GM19455 (cell line): ENCODE measurements around the gene FGFR3.

Experiments
- ATAC-seq: cut with Tn5 transposase; IDR thresholded peaks from one replicate; pipeline ENCODE4 v1.9.1; 2021; ENCODE audit not compliant: unreplicated experiment

Gene FGFR3

DNA sequence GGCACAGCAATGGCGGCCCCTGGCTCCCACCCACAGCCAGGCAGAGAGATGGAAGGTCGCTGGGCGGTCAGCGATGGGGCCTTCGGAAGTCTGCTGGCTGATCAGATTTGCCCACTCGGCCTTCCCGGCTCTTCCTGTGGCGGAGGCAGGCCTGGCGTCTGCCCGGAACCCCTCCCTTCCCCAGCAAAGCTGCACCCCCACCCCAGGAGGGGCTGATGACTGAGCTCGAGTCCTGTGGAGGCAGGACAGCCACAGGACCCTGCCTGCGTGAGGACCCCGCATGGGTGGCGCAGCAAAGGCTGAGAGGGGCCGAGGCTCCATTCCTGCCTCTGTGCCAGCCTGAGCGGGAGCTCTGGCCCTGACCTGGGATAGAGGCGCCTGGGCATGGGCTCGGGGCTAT, 37.0 kb upstream of the FGFR3 start:
- no peak for ATAC-seq

DNA sequence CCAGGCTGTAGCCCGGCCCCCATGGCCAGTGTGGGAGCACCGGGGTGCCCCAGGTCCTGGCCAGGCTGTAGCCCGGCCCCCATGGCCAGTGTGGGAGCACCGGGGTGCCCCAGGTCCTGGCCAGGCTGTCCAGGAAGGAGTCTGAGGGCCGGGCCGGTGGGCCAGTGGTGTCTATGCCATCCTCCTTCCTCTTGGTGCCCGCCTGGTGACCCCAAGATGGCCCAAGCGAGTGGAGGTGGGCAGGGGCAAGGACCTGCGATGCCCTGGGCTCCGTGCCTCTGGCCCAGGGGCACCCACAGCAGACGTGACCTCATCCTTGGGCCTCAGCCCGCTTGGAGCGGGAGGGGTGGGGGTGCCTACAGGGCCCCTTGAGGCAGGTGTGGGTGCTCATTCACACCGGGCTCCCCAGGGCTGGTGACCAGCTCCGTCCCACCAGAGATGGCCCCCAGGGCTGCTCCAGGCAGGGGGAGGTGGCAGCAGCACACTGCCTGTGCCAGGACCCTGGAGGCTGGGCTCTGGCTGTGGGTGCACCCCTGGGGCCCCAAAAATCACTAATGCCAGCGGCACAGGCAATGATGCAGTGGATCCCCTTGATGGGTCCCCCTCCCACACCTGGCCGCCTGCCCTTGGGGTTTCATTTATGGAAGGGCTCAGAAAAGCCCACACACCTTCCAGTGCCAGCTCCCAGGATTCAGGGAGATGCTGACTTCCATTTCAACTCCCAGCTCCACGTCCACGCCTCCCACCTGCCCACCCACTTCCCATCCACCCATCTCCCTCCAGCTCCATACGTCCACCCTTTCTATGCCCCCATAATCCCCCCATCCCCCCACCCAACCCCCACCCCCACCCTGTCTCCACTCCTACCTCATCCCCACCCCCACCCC, 36.0 kb upstream of the FGFR3 start:
- no peak for ATAC-seq

GRCh38 chr4:1757836-1758235, 35.3 kb upstream of the FGFR3 start:
- ATAC-seq = no peak

DNA sequence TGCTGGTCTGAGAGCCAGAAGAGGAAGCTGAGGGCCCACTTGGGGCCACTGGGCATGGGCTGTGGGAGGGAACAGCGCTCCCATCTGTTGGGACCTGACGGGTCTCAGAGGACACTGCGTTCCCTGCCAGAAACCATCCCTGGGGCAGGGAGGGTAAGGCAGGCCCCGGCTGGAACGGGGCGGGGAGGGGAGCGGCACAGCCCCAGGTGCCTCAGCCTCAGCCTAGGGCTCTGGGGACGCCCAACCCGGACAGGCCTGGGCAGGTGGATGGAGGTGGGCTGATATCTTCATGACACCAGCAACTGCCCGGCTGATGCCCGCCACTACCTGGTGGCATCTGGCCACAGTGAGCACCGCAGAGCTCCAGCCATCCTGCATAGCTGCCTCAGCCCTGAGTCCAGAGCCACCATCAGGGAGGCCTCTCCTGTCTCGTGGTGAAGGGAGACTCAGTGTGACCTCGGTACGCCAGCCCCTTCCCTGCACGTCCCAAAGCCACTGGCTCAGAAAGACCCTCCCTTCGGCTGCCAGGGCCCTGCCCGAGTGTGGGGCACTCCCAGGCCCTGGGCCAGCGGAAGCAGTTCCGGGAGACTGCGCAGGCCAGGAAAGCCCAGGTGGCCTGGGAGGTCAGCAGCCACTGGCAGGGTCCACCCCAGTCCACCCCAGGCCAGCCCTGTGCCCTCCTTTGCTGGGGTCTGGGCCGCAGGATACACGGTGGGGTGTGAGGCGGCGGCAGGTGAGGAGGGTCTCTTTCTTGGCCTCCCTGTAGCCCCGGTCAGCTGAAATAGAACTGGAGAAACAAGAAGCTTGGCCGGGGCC, 34.6 kb upstream of the FGFR3 start:
- ATAC-seq = no peak

DNA sequence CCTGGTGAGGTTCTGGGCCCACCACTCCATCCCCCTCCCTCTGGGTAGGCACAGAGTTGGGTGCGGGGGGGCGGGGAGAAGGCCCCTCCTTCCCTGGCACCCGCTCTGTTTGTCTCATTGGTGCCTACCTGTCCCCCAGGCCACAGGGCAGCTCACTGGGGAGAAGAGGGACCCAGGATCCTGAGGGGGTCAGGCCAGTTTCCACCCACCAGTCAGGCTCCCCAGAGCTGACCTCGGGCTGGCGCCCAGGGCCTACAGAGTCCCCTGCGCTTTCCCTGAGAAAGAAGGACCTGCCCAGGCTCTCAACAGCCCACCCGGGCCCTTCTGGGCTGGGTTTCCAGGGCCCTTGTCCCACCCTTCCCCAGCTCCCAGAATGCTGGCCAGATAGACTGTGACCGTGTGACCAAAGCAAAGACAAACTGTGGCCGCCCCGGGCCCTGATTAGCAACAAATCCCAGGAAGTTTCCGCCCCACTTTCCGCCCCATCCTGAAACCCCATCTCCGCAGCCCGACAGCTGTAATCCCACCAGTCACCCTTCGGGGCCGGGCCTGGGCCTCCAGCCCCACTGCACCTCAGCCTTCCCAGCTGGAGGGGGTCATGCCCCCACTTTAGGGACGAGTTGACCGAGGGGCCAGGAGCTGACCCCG, 33.8 kb upstream of the FGFR3 start:
- ATAC-seq = no peak

- ATAC-seq = no peak
Measured at GRCh38 chr4:1759818-1760223, 33.3 kb upstream of the FGFR3 start.

DNA sequence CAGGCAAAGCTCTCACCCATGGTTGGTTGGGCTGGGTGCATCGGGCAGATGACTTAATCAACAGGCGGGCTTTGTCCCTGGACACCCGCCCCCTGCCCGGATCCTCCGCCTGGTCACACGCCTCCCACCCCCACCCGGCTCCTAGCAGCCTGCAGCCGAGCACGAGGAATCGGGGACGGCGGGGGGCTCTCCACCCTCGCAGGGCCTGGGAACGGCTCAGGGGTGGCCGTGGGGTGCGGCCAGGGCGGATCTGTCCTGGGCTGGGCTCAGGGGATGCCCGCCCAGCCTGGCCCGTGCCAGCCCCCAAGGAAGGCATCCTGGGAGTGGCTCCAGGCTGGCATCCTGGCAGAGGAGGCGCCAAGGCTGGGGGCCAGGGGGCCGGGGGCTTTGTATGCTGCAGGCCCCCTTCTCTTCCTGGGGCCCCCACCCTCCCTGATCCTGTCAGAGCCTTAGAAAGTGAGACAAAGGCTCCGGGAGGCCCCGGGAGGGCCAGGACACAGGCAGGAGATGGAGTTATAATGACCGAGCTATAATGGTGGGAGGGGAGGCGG, 32.5 kb upstream of the FGFR3 start:
- no peak for ATAC-seq

DNA sequence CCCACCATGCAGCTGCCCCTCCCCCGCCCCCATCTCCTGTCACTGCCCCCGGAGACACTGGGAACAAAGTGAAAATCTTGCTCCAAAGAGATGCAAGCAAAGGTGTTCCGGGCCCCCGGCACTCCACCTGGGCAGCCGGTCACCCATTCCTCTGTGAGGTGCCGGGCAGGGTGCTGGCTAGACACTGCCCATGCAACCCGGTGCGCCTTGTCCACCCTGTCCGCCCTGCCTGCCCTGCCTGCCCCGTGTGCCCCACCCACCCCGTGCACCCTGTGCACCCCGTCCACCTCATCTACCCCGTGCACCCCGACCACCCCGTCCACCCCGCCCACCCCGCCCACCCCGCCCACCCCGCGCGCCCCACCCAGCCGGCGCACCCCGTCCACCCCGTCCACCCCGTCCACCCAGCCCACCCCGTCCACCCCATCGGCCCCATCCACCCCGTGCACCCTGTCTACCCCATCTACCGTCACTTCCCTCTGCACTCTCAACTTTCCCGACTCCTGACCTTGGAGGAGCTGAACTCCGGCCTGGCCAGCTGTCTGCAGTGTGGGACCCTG, 31.9 kb upstream of the FGFR3 start:
- no peak for ATAC-seq

GRCh38 chr4:1762264-1763010, 30.7 kb upstream of the FGFR3 start:
- ATAC-seq = no peak

DNA sequence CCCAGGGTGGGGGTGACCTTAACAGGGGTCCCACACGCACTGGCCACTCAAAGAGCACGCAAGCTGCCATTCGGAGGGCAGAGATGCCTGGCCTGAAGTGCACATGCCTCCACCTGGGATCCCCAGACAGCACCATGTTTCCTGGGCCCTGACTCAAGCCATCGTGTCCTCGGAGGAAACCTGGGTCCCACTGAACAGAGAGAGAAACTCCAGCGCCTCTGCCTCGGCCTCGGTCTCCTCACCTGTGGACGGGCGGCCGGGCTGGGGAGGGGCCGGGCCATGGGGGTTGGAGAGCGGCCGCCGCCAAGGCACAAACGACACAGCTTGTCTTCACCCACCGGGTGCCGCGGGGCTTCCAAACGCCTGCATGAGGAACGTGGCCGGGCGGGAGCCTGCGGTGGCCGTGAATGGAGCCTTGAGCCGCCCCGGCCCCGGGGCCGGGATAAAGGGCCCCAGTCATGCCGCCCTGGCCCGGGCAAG, 30.0 kb upstream of the FGFR3 start:
- no peak for ATAC-seq

- ATAC-seq = no peak
Measured at GRCh38 chr4:1763550-1764080, 29.5 kb upstream of the FGFR3 start.

DNA sequence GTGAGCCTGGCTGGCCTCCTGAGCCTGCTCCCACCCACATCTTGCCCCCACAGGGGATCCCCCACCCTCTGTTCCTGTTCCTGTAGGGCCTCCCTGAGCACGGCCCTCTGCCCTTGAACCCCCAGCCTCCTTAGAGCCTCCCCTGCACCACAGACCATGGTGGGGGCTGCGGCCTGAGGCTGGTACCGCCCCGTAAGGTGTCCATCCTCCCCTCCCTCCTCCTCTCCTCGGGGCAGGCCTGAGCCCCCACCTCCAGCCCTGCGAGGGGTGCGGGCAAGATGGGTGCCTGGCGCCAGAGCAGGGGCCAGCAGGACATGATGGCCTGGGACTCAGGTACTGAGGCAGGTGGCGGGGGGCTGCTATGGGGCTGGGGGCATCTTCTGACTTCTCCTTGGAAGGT, 28.4 kb upstream of the FGFR3 start:
- ATAC-seq = no peak

GRCh38 chr4:1765409-1766072, 27.6 kb upstream of the FGFR3 start:
- ATAC-seq = no peak

DNA sequence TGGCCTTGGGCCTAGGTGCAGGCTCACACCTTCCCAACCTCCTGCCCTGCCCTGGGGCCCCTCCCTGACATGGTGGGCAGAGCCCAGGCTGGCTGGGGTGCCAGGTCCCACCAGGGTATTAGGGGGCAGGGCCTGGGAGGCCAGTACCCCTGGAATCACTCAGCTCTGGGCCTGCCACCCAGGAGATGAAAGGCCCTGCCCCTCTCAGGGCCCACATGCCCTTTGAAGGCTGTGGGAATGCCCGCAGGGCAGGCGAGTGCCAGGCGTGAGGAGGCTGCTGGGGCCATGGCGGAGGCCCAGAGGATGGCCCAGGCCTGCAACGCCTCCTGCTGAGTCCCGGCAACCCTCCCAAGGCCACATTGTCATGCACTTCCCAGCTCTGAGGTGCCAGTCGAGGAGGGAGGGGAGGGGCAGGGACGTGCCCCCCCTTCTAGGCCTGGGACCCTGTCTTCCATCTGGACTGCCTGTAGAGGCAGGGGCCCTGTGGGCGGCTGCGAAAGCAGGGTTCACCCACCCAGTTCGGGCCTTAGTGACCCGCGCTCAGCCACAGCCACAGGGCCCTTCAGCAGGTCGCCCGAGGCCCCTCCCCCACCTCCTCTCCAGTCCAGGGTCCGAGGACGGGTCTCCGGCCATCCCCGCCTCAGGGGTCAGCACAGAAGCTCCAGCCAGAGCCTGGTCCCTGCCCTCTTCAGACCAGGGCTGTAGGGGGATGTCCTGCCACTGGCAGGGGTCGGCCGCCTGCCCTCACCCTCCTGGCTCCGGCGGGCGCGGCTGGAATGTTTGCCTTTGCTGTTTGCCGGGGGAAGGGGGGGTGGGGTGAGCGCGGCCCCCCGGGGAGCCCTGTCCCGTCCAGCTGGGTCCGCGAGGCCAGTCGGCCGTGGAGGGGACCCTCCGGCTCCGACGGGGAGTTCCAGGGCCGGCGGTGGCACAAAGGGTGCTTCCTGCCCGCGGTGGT, 26.7 kb upstream of the FGFR3 start:
- no peak for ATAC-seq

- no peak for ATAC-seq
Measured at GRCh38 chr4:1767061-1767769, 25.9 kb upstream of the FGFR3 start.

DNA sequence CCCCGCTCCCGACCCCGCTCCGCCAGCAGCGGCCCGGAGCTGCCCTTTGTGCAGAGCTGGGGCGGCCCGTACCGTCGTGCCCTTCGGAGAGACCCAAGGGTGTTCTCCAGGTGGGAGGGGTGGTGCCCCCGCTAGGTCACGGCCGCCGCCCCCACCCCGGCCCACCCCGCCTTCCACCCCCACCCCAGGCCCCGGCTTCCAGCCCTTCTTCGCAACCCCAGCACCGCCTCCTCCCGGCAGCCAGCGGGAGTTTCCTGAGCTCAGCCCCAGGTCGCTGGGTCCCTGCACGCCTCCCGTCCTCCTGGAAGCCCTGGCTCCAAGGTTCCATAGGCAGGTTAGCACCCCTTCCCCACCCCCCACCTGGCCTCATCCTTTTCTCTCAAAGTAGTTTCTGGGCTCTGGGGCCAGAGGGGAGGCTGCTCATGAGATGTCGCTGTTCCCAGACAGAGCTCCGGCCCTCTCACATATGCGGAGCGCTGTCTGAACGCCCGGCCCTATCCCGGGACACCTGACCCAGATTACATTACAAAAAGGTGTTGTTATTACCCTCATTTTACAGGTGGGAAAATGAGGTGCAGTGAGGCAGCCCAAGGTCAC, 25.2 kb upstream of the FGFR3 start:
- ATAC-seq = no peak

- no peak for ATAC-seq
Measured at GRCh38 chr4:1768367-1769034, 24.6 kb upstream of the FGFR3 start.
